GM21390 (cell line): Measurements from ENCODE around the gene TMEM69.
A peak's percentile ranks its signal among the peaks of the same experiment; 100 is the strongest.
"Not testable (repeated sequence)": the region's sequence is repeated elsewhere in the genome, so short reads cannot be mapped to it uniquely, and the experiment has no call there.

Experiments used
- ATAC-seq: cut with Tn5 transposase; IDR thresholded peaks from one replicate; pipeline ENCODE4 v1.9.1; 2021; ENCODE audit not compliant: unreplicated experiment

TMEM69 gene

GRCh38 chr1:45677751-45678245 is 10.2 kb upstream of the TMEM69 start:
- ATAC-seq: no peak

- no peak for ATAC-seq
These were observed 9.5 kb upstream of the TMEM69 start for GRCh38 chr1:45678489-45678888.

GRCh38 chr1:45679123-45679522 is 8.9 kb upstream of the TMEM69 start:
- no peak for ATAC-seq

GRCh38 chr1:45682942-45683341 is 5.0 kb upstream of the TMEM69 start:
- no peak for ATAC-seq

GRCh38 chr1:45684402-45684801 is 3.6 kb upstream of the TMEM69 start:
- no peak for ATAC-seq

GRCh38 chr1:45685308-45686014 is 2.5 kb upstream of the TMEM69 start:
- no peak for ATAC-seq

GRCh38 chr1:45686015-45686287 is 2.0 kb upstream of the TMEM69 start:
- ATAC-seq: peak; percentile 6

GRCh38 chr1:45686288-45687013 is 1.5 kb upstream of the TMEM69 start, which contains the start of gene GPBP1L1:
GPBP1L1 (minus strand) TSS chr1:45686533; CDS start chr1:45659087, 27,446 bp downstream.
- peak; percentile 58 for ATAC-seq

GRCh38 chr1:45687014-45687753 is 797 bp upstream of the TMEM69 start:
- peak; percentile 80 for ATAC-seq

- ATAC-seq: not testable (repeated sequence)
These were observed 5.8 kb downstream of the TMEM69 start for GRCh38 chr1:45693811-45694210.

- no peak for ATAC-seq
These were observed 6.8 kb downstream of the TMEM69 start for GRCh38 chr1:45694823-45695222.

GRCh38 chr1:45704637-45705036 is 16.7 kb downstream of the TMEM69 start:
- ATAC-seq: no peak

- no peak for ATAC-seq
These were observed 25.7 kb downstream of the TMEM69 start for GRCh38 chr1:45713711-45714110.

GRCh38 chr1:45716700-45717099 is 28.7 kb downstream of the TMEM69 start:
- ATAC-seq: no peak

- not testable (repeated sequence) for ATAC-seq
These were observed 29.4 kb downstream of the TMEM69 start for GRCh38 chr1:45717386-45717785.

GRCh38 chr1:45718289-45718688 is 30.3 kb downstream of the TMEM69 start:
- ATAC-seq: no peak

- ATAC-seq: no peak
These were observed 33.2 kb downstream of the TMEM69 start for GRCh38 chr1:45721207-45721606.

- ATAC-seq: no peak
These were observed 34.8 kb downstream of the TMEM69 start for GRCh38 chr1:45722809-45723208.

- ATAC-seq: no peak
These were observed 35.4 kb downstream of the TMEM69 start for GRCh38 chr1:45723248-45723930.

- not testable (repeated sequence) for ATAC-seq
These were observed 38.0 kb downstream of the TMEM69 start for GRCh38 chr1:45726007-45726406.
